Umbilical cord (tissue), 2 donors: ENCODE data around the gene TTK. TPM values are rescaled to one million over a fixed set of nuclear protein-coding genes. Genes with fewer than 3 reads are reported as not detected.
"Not testable (repeated sequence)": the region's sequence is repeated elsewhere in the genome, so short reads cannot be mapped to it uniquely, and the experiment has no call there.

Source experiments
- DNase-seq: peaks from one replicate; pipeline ENCODE4 v3.0.0-alpha.2; 2015; ENCODE audit warnings: low spot score
- total RNA-seq: library from RNA; depleted of rRNA; stranded (reverse); fragments of >200 nt; gene quantifications from one replicate; pipeline ENCODE4 v1.2.3, GENCODE V29; 2014; ENCODE audit warnings: low replicate concordance; ENCODE audit not compliant: insufficient read depth

TTK gene
- total RNA-seq, 1 donor from 2014 or later, result 7.0 TPM

- no peak for DNase-seq
Measured at GRCh38 chr6:80021131-80021530, 16.7 kb downstream of the TTK start.

DNA sequence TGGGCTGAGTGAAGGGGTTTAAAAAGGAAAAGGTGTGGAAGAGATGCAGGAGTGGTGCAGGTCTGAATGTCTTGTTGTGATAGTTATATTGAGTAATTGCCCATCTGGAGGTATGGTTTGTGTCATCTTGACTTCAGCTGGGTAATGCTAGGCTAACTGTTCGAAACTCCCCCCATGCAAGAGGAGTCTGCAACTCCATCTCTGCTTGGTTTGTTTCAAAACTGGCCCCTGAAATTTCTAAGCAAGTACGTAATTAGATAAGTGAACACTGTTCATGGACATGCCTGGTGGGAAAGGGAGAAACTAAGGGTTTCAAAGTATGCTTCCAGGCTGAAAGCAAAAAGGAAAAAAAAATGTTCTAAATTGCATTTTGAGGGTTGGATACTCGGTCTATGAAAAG, 17.1 kb downstream of the TTK start:
- DNase-seq, result no peak

DNA sequence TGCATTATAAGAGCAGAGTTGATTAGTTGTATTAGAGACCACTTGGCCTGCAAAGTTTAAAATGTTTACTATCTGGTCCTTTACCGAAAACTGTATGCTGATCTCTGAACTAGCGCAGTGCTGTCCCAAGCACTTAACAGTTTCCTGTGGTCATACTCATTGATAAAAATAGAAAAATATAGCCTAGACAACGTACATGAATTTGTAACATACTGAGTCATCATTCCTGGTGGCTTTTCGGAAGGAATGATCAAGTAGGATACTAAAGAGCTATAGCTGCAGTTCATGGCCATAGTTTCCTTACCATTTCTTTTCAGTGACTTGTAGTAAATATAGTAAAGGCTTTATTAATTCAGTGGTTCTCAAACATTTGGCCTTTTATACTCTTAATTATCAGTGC, 18.4 kb downstream of the TTK start:
- DNase-seq, result no peak

DNA sequence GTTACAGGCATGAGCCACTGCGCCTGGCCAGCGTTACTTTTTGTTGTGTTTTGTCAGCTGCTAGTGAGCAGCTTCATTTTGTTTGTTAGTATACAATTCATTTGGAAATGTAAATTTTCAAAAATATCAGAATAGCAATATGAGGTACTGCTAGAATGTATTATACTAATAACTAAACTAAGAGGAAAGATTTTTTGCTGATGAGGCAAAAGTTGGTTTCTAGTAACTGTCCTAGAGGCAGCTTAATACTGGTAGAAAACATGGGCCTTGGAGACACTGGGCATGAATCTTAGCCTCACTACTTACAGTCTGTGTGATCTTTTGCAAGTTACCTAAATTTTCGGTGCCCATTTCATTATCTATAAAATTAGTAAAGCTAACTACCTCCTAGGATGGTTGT, 24.1 kb downstream of the TTK start:
- no peak for DNase-seq

DNA sequence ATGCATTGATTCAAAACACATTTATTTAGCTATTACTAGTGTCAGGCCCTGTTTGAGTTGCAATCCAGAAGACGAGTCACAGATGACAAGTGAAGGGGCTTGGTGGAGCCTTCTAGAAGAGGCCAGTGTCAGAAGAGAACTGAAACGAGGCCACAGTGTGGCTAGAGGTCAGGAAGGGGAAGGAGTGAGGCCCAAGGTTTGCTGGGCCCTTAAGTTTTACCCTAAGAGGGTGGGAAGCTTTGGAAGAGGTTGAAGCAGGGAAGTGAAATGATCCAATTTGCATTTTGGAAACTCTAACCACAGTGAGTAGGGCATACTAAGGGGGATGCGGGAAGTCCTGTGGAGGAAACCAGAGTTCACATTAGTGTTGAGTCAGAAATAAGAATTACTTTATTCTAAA, 25.0 kb downstream of the TTK start:
- DNase-seq, result no peak

DNA sequence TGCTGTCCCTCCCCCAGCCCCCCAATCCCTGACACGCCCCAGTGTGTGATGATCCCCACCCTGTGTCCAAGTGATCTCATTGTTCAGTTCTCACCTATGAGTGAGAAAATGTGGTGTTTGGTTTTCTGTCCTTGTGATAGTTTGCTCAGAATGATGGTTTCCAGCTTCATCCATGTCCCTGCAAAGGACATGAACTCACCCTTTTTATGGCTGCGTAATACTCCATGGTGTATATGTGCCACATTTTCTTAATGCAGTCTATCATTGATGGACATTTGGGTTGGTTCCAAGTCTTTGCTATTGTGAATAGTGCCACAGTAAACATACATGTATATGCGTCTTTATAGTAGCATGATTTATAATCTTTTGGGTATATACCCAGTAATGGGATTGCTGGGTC, 43.8 kb downstream of the TTK start:
- DNase-seq, result not testable (repeated sequence)

- no peak for DNase-seq
Measured at GRCh38 chr6:80060774-80061173, 56.3 kb downstream of the TTK start.

- DNase-seq, result not testable (repeated sequence)
Measured at GRCh38 chr6:80068146-80068545, 63.7 kb downstream of the TTK start.

GRCh38 chr6:80070431-80070830, 66.0 kb downstream of the TTK start:
- DNase-seq, result not testable (repeated sequence)

DNA sequence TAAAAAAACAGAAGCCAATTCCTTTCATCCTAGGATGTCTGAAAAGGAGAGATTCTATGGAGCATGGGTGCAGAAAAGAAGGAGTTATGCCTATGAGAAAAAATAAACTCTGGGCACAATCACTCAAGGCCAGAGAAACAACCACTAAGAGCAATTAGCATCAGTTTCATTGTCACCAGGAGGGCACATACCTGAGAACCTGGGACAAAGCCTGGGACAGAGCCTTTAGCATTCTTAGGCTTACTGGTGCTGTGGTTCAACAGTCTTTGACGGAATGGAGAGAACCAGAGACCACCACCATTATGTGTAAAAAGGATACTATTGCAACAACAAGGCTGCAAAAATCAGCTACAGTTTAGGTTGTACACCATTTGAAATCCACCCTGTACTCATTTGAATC, 72.6 kb downstream of the TTK start:
- DNase-seq, result no peak

DNA sequence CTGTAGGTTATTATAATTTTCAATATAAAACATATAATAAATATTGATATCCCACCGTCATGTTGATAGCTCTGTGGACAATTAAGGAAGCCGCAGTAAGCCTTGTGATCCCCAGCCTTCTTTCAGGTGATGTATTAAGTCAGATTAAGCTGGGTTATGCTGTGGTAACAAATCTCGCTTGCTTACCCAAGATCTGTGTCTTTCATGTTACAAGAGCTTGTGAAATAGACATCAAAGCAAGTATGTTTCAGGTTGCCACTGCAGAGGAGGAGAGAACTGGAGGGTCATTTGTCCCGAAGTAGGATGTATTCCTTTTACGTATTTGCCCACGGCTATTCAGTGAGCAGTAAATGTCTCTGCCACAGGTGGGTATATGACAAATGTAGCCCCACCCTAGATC, 84.2 kb downstream of the TTK start:
- DNase-seq, result no peak

DNA sequence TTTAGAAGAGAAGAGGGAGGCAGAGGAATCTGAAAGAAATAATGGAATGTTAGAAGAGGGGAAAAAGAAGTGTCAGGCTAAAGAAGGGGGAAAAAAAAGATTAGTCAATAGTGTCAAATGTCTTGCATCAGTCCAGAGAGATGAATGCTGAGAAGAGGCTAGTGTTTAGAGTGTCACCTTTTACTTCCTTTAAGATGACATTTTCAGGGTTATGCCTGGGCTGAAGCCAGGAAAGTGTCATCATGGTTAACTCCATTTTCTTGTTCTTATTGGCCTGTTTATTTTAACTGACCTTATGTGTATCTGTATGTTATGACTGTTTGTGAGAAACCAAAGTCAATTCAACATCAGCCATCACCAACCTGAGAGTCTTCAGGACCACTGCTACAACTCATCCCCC, 87.1 kb downstream of the TTK start:
- no peak for DNase-seq

Other genes with a start within 250 kb of the TTK start
- 6.7 TPM for gene ELOVL4, start 57.1 kb upstream of the TTK start, total RNA-seq
- gene BCKDHB, start 102.0 kb downstream of the TTK start, total RNA-seq, result 12.5 TPM